HepG2 (cell line): ENCODE measurements around the gene EXOC3L4. TPM values are rescaled to one million over a fixed set of nuclear protein-coding genes. Genes with fewer than 3 reads are reported as not detected.

ENCODE experiments used
- CEBPB ChIP-seq: IDR thresholded peaks from 2 replicates; pipeline ENCODE4 v1.6.1; 2011; ENCODE audit warnings: low read depth, low read length, improper control_type of control experiment, borderline replicate concordance
- CERS6 ChIP-seq: sonication (generic); formaldehyde crosslinking; IDR thresholded peaks from 2 replicates; pipeline ENCODE4 v1.5.0; 2020; ENCODE audit warnings: missing genetic modification reagents
- FOXA1 ChIP-seq, 2 experiments: fragments of 450-650 bp in 1 of 2; sonication (generic) in 1 of 2; formaldehyde crosslinking in 1 of 2; IDR thresholded peaks; 2 replicates each; pipeline versions ENCODE4 v1.4.0 to v1.6.1; 2016 to 2020; ENCODE audit warnings: missing genetic modification reagents in 1 of 2
- GMEB1 ChIP-seq: sonication (generic); formaldehyde crosslinking; IDR thresholded peaks from 2 replicates; pipeline ENCODE4 v1.5.1; 2020; ENCODE audit warnings: missing genetic modification reagents, mild to moderate bottlenecking, borderline replicate concordance
- KDM5A ChIP-seq: fragments of 200-600 bp; sonication (generic); IDR thresholded peaks from 2 replicates; pipeline ENCODE4 v1.7.0; 2018; ENCODE audit warnings: antibody characterized with exemption, mild to moderate bottlenecking, low read length, borderline replicate concordance
- KIAA2018 ChIP-seq: sonication (generic); formaldehyde crosslinking; IDR thresholded peaks from 2 replicates; pipeline ENCODE4 v1.5.0; 2020; ENCODE audit warnings: mild to moderate bottlenecking, missing genetic modification reagents, borderline replicate concordance
- TGIF2 ChIP-seq: IDR thresholded peaks from 2 replicates; pipeline ENCODE4 v1.6.1; 2016; ENCODE audit warnings: control low read depth, missing compliant biosample characterization
- TIGD3 ChIP-seq: sonication (generic); formaldehyde crosslinking; IDR thresholded peaks from 2 replicates; pipeline ENCODE4 v1.5.1; 2020; ENCODE audit warnings: mild to moderate bottlenecking, missing genetic modification reagents, borderline replicate concordance
- WIZ ChIP-seq: sonication (generic); formaldehyde crosslinking; IDR thresholded peaks from 2 replicates; pipeline ENCODE4 v1.5.1; 2020; ENCODE audit warnings: mild to moderate bottlenecking, missing genetic modification reagents
- ZNF225 ChIP-seq: sonication (generic); formaldehyde crosslinking; IDR thresholded peaks from 2 replicates; pipeline ENCODE4 v1.4.0; 2020; ENCODE audit warnings: mild to moderate bottlenecking, missing genetic modification reagents
- ZNF235 ChIP-seq: sonication (generic); formaldehyde crosslinking; IDR thresholded peaks from 2 replicates; pipeline ENCODE4 v1.8.1; 2023; ENCODE audit warnings: mild to moderate bottlenecking, missing genetic modification reagents, borderline replicate concordance
- ZNF251 ChIP-seq: sonication (generic); formaldehyde crosslinking; IDR thresholded peaks from 2 replicates; pipeline ENCODE4 v1.9.0; 2021; ENCODE audit warnings: mild to moderate bottlenecking, missing genetic modification reagents
- ZNF329 ChIP-seq: sonication (generic); formaldehyde crosslinking; IDR thresholded peaks from 2 replicates; pipeline ENCODE4 v1.9.0; 2021; ENCODE audit warnings: low read depth, mild to moderate bottlenecking, missing genetic modification reagents
- ZNF883 ChIP-seq: sonication (generic); formaldehyde crosslinking; IDR thresholded peaks from 2 replicates; pipeline ENCODE4 v1.5.1; 2020; ENCODE audit warnings: mild to moderate bottlenecking, missing genetic modification reagents; ENCODE audit errors: not compliant biosample characterization
- polyA plus RNA-seq, 8 experiments: library from polyadenylated mRNA; depleted of rRNA in 3 of 8; stranded (reverse) in 7 of 8; unstranded in 1 of 8; fragments of >200 nt; fragmentation: Illumina TruSeq in 4 of 8; extraction: Trizol in 4 of 8; gene quantifications; 2 replicates each; pipeline versions ENCODE4 v1.2.1 to v1.2.3, GENCODE V29; 2011 to 2016; ENCODE audit warnings: low read depth in 4 of 8, missing spikeins in 1 of 8, mixed read lengths in 1 of 8; ENCODE audit not compliant: insufficient read depth in 1 of 8
- total RNA-seq, 5 experiments: library from RNA; depleted of rRNA; stranded (reverse); fragments of >200 nt; fragmentation: Illumina TruSeq; extraction: Trizol; gene quantifications; 2 replicates each; pipeline ENCODE4 v1.2.3, GENCODE V29; 2016; ENCODE audit warnings: low read depth in 1 of 5

EXOC3L4 gene
- total and polyA plus RNA-seq, 2 of the 13 experiments (the other 11 are each of a cell fraction or from before 2014, with no cell fraction given): 11.8 to 27.0 TPM

- TF ChIP-seq KIAA2018 (CRISPR knock-in tag): no peak
- no peak for TF ChIP-seq FOXA1 (IDR thresholded peaks at IDR 0.05)
- peak; percentile 81 for TF ChIP-seq FOXA1 (CRISPR knock-in tag; IDR thresholded peaks at IDR 0.05)
- no peak for TF ChIP-seq WIZ (CRISPR knock-in tag)
- no peak; the same call in 1 of the 2 replicates for TF ChIP-seq KDM5A
- TF ChIP-seq ZNF329: no peak
- peak; percentile 24; the same call in 1 of the 2 replicates for TF ChIP-seq TGIF2 (CRISPR knock-in tag)
- peak; percentile 27 for TF ChIP-seq ZNF883 (CRISPR knock-in tag)
- no peak; the same call in 1 of the 2 replicates for TF ChIP-seq GMEB1 (CRISPR knock-in tag)
- TF ChIP-seq CEBPB: peak; percentile 97
- no peak for TF ChIP-seq CERS6
- 0 out of 2 replicates have a peak, but pooled peaks have one; percentile 53 for TF ChIP-seq ZNF225
- no peak for TF ChIP-seq TIGD3 (CRISPR knock-in tag)
- TF ChIP-seq ZNF251 (CRISPR knock-in tag): no peak
- peak; percentile 27; the same call in 1 of the 2 replicates for TF ChIP-seq ZNF235
Measured at GRCh38 chr14:103099081-103099732, 4.7 kb downstream of the EXOC3L4 start (continued).
